ENCODE data around the gene MRPS9. TPM values are rescaled to one million over a fixed set of nuclear protein-coding genes. Genes with fewer than 3 reads are reported as not detected.

The MRPS9 gene
- polyA plus RNA-seq, 1 donor = 28.3 TPM

- no peak for DNase-seq (ENCODE audit: low read depth)
These were observed 41.1 kb downstream of the MRPS9 start for GRCh38 chr2:105078906-105079495.

- no peak for DNase-seq (ENCODE audit: low read depth)
These were observed 42.6 kb downstream of the MRPS9 start for GRCh38 chr2:105080461-105080860.

- DNase-seq (ENCODE audit: low read depth) = no peak
These were observed 43.2 kb downstream of the MRPS9 start for GRCh38 chr2:105081006-105081601.

GRCh38 chr2:105082107-105082506, 44.2 kb downstream of the MRPS9 start:
- DNase-seq (ENCODE audit: low read depth) = no peak

GRCh38 chr2:105085525-105085924, 47.7 kb downstream of the MRPS9 start:
- no peak for DNase-seq (ENCODE audit: low read depth)

GRCh38 chr2:105087273-105087672, 49.4 kb downstream of the MRPS9 start:
- no peak for DNase-seq (ENCODE audit: low read depth)

- DNase-seq (ENCODE audit: low read depth) = no peak
These were observed 52.2 kb downstream of the MRPS9 start for GRCh38 chr2:105090091-105090490.

- DNase-seq (ENCODE audit: low read depth) = no peak
These were observed 54.9 kb downstream of the MRPS9 start for GRCh38 chr2:105092797-105093196.

- DNase-seq (ENCODE audit: low read depth) = no peak
These were observed 61.3 kb downstream of the MRPS9 start for GRCh38 chr2:105099153-105099552.

GRCh38 chr2:105100046-105100840, 62.4 kb downstream of the MRPS9 start:
- DNase-seq (ENCODE audit: low read depth) = no peak

GRCh38 chr2:105102001-105102400, 64.1 kb downstream of the MRPS9 start:
- DNase-seq (ENCODE audit: low read depth) = no peak

- no peak for DNase-seq (ENCODE audit: low read depth)
These were observed 65.1 kb downstream of the MRPS9 start for GRCh38 chr2:105102963-105103421.

GRCh38 chr2:105103481-105103880, 65.6 kb downstream of the MRPS9 start:
- DNase-seq (ENCODE audit: low read depth) = no peak

- DNase-seq (ENCODE audit: low read depth) = no peak
These were observed 66.4 kb downstream of the MRPS9 start for GRCh38 chr2:105104208-105104731.

- DNase-seq (ENCODE audit: low read depth) = no peak
These were observed 72.5 kb downstream of the MRPS9 start for GRCh38 chr2:105110295-105110829.

- no peak for DNase-seq (ENCODE audit: low read depth)
These were observed 73.7 kb downstream of the MRPS9 start for GRCh38 chr2:105111365-105112150.

GRCh38 chr2:105112345-105112744, 74.5 kb downstream of the MRPS9 start:
- no peak for DNase-seq (ENCODE audit: low read depth)

- no peak for DNase-seq (ENCODE audit: low read depth)
These were observed 75.9 kb downstream of the MRPS9 start for GRCh38 chr2:105113616-105114291.

- DNase-seq (ENCODE audit: low read depth) = no peak
These were observed 76.7 kb downstream of the MRPS9 start for GRCh38 chr2:105114551-105114950.

- no peak for DNase-seq (ENCODE audit: low read depth)
These were observed 78.5 kb downstream of the MRPS9 start for GRCh38 chr2:105116348-105116747.

GRCh38 chr2:105117565-105117964, 79.7 kb downstream of the MRPS9 start:
- DNase-seq (ENCODE audit: low read depth) = no peak

All from forelimb muscle (tissue), 1 donor.